Stomach (tissue), 9 donors: Measurements from ENCODE around the gene LRRC31. TPM values are rescaled to one million over a fixed set of nuclear protein-coding genes. Genes with fewer than 3 reads are reported as not detected.

ENCODE experiments used
- DNase-seq, 2 donors: peaks; one replicate each; pipeline versions ENCODE4 v3.0.0 to v3.0.0-alpha.2; 2013 to 2019
- H3K27ac ChIP-seq, 5 donors: fragments of 200-600 bp in 4 of 5; sonication (generic) in 4 of 5; one replicate each; pipeline ENCODE4 v1.5.1; 2013 to 2019; ENCODE audit warnings: mild to moderate bottlenecking in 1 of 5, moderate library complexity in 1 of 5
- H3K27me3 ChIP-seq, 3 donors: fragments of 200-600 bp; sonication (generic); one replicate each; pipeline ENCODE4 v1.5.1; 2017 to 2019; ENCODE audit warnings: mixed run types in 1 of 3
- H3K36me3 ChIP-seq, 4 donors: fragments of 200-600 bp; sonication (generic); 1 replicate in 3 of 4; 2 replicates in 1 of 4; pipeline ENCODE4 v1.5.1; 2016 to 2019
- H3K4me1 ChIP-seq, 4 donors: fragments of 200-600 bp; sonication (generic); one replicate each; pipeline ENCODE4 v1.5.1; 2016 to 2019
- H3K4me3 ChIP-seq, 4 donors: fragments of 200-600 bp; sonication (generic) in 3 of 4; one replicate each; pipeline ENCODE4 v1.5.1; 2016 to 2019; ENCODE audit warnings: mild to moderate bottlenecking in 1 of 4
- H3K9me3 ChIP-seq, 4 donors: fragments of 200-600 bp; sonication (generic); one replicate each; pipeline ENCODE4 v1.5.1; 2016 to 2019
- EP300 ChIP-seq: sonication (generic); formaldehyde crosslinking; IDR thresholded peaks from one replicate; pipeline ENCODE4 v1.6.1; 2017; ENCODE audit warnings: antibody characterized with exemption
- POLR2A ChIP-seq, 4 donors: fragments of 450-650 bp; IDR thresholded peaks; one replicate each; pipeline ENCODE4 v1.6.1; 2016; ENCODE audit warnings: antibody characterized with exemption in 4 of 4, control low read depth in 2 of 4, mild to moderate bottlenecking in 1 of 4, moderate library complexity in 1 of 4
- POLR2AphosphoS5 ChIP-seq, 3 donors: sonication (generic); formaldehyde crosslinking; IDR thresholded peaks; one replicate each; pipeline ENCODE4 v1.6.1; 2016; ENCODE audit warnings: antibody characterized with exemption in 3 of 3
- WGBS, 5 donors: extraction: QIAGEN DNeasy Blood & Tissue Kit in 3 of 5; methylation state at CpG; one replicate each; pipeline versions ENCODE4 v1.1.5 to v1.1.7; 2013 to 2018; 5-methylcytosine and 5-hydroxymethylcytosine counted together
- intact Hi-C: fragments of 100-400 bp; cut with DNase I; formaldehyde crosslinking; loops from one replicate; pipeline ENCODE4 v1.15.1; 2023; ENCODE audit warnings: low total_unique reads
- polyA plus RNA-seq, 3 donors: library from polyadenylated mRNA; stranded (reverse); fragments of 200-250 nt; gene quantifications; one replicate each; pipeline ENCODE4 v1.2.3, GENCODE V29; 2013
- total RNA-seq, 5 donors: library from RNA; depleted of rRNA; stranded (reverse); fragments of >200 nt; gene quantifications; one replicate each; pipeline versions ENCODE4 v1.1.0 to v1.2.3, GENCODE V29; 2014 to 2016
- TF ChIP-seq, protein P1 (sequence below), 7 experiments: fragments of 450-650 bp in 4 of 7; fragments of 200-600 bp in 3 of 7; sonication (generic) in 3 of 7; IDR thresholded peaks; one replicate each; pipeline ENCODE4 v1.5.1; 2016 to 2019; ENCODE audit warnings: antibody characterized with exemption in 7 of 7, control low read depth in 2 of 7, mild to moderate bottlenecking in 1 of 7
- donor health status: healthy with polysubstance abuse.
- donor health status: Bipolar disorder and iron deficiency.
- donor health status: healthy.

Gene LRRC31
- total and polyA plus RNA-seq, 8 donors, result 1.8 to 35.3 (median 9.9) TPM

DNA sequence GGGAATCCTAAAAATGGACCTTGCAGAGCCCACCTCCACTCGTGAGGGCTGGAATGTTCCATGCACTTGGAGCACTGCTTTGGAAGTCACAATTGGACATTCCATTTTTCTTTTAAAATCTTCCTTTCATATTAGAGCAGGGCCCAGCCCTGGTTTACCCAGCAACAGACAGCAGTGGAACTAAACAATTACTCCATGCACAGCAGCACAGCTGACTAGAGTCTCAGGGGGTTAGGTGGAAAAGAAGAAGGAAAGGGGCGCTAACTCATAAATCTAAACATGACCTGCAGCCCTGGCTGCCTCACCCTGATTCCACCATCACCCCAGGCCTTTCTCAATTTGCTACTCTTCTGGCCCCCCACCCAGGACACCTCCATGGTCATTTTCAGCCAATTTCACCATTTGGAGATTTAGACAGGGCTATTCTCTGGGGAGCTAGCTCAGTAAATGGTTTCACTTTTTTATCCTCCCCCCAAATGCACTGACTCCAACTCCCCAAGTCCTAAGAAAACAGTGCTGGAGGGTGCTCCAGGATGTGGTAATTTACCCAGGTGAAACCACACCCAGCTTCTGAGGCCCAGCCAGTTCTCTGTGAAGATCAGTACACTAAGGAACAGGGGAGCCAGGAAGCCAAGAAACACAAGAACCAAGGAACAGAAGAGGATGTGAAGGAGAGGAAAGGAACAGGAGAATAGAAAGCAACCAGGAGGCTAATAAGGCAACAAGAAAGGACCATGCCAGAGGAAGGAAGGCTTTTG lies 1.6 kb upstream of the LRRC31 start:
- Histone ChIP-seq H3K9me3 (no peaks in the 10 kb centered on the region), H3K4me1 (peaks cover 0 to 22% (median 12%) of the 10 kb centered on the region in 4 donors), H3K27ac (peak overlapping the region; percentile 72 to 87 (median 80)), H3K36me3 (no peaks in the 10 kb centered on the region), H3K27me3 (no peaks in the 10 kb centered on the region), H3K4me3 (no peak overlapping the region)
- WGBS, 5 donors, result 27 to 65% (median 59%) methylated on average over 2 of the region's 2 CpGs
- DNase-seq, result peak; percentile 78 to 84
- intact Hi-C loops, result no loop called here
- peak in 2 of 3 donors; percentile 29 to 59 for TF ChIP-seq POLR2AphosphoS5 (IDR thresholded peaks at IDR 0.05)
- TF ChIP-seq, protein P1, sequence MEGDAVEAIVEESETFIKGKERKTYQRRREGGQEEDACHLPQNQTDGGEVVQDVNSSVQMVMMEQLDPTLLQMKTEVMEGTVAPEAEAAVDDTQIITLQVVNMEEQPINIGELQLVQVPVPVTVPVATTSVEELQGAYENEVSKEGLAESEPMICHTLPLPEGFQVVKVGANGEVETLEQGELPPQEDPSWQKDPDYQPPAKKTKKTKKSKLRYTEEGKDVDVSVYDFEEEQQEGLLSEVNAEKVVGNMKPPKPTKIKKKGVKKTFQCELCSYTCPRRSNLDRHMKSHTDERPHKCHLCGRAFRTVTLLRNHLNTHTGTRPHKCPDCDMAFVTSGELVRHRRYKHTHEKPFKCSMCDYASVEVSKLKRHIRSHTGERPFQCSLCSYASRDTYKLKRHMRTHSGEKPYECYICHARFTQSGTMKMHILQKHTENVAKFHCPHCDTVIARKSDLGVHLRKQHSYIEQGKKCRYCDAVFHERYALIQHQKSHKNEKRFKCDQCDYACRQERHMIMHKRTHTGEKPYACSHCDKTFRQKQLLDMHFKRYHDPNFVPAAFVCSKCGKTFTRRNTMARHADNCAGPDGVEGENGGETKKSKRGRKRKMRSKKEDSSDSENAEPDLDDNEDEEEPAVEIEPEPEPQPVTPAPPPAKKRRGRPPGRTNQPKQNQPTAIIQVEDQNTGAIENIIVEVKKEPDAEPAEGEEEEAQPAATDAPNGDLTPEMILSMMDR (IDR thresholded peaks at IDR 0.05), result no peak

DNA sequence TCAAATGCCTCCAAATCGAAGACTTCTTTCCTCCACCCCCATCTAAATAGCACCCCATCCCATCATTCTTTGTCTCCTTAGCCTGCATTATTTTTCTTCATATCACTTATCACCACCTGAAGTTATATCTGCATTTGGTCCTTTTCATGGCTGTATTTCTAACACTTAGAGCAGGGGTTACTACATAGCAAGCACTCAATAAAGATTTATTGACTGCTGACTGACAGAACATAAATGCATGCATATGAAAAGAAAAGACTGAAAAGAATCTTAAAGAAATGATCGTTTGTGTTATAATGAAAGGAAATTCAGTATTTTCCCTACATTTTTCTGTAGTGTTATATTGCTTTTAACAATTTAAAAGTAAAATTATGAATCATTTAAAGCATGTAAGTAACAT lies 1.4 kb downstream of the LRRC31 start:
- H3K27me3 ChIP-seq, result no peaks in the 10 kb centered on the region
- no peak for TF ChIP-seq EP300
- TF ChIP-seq POLR2A (IDR thresholded peaks at IDR 0.05), result no peak
- TF ChIP-seq, protein P1 (IDR thresholded peaks at IDR 0.05), result no peak
- TF ChIP-seq POLR2AphosphoS5 (IDR thresholded peaks at IDR 0.05), result no peak
- no peaks in the 10 kb centered on the region for H3K9me3 ChIP-seq
- H3K4me1 ChIP-seq, result peaks cover 7 to 38% (median 18%) of the 10 kb centered on the region in 4 donors
- 69 to 85% (median 76%) methylated on average over 2 of the region's 2 CpGs for WGBS, 5 donors
- H3K27ac ChIP-seq, result peak overlapping the region in 3 of 5 donors; percentile 24 to 87 (median 80)
- DNase-seq, result no peak
- H3K4me3 ChIP-seq, result peak overlapping the region in 2 of 4 donors; percentile 18 to 38
- no peaks in the 10 kb centered on the region for H3K36me3 ChIP-seq
- intact Hi-C loops, result no loop called here

DNA sequence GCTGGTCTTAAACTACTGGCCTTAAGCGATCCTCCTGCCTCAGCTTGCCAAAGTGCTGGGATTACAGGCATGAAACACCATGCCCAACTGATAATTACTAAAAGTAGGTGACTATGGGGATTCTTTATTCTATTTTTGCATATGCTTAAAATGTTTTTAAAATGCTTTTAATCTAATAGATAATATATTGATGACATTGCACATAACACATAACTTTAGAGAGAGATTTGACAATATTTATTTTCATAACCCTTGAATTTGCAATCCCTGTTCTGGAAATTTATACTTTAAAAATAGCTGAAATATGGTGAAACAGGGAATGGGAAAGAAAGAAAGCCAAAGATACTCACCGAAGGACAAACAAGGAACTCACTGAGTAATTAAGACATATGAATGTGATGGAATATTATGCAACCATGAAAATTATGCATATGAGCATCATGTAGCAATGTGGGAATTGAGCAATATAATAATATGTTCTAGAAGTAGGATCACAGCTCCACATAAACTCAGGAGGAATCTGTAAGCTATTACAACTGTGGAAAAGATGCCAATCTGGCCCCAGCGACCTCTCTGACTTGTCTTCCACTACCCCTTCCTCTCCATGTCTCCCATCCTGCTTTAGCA lies 2.0 kb downstream of the LRRC31 start:
- intact Hi-C loops, result no loop called here
- H3K27ac ChIP-seq, result peak overlapping the region in 2 of 5 donors; percentile 24 to 87

GRCh38 chr3:169865176-169865767 lies 4.5 kb downstream of the LRRC31 start:
- H3K27ac ChIP-seq, result peak overlapping the region; percentile 29 to 55 (median 42)
- peaks cover 0 to 7% (median 0%) of the 10 kb centered on the region in 3 donors for H3K27me3 ChIP-seq
- peaks cover 0 to 20% (median 6%) of the 10 kb centered on the region in 4 donors for H3K36me3 ChIP-seq
- WGBS, 5 donors, result 47 to 65% (median 54%) methylated on average over 12 of the region's 12 CpGs
- TF ChIP-seq POLR2AphosphoS5 (IDR thresholded peaks at IDR 0.05) (no peak), POLR2A (IDR thresholded peaks at IDR 0.05) (no peak), EP300 (no peak)
- TF ChIP-seq, protein P1 (IDR thresholded peaks at IDR 0.05), result no peak
- peak in 1 of 2 donors; percentile 42 for DNase-seq
- no peaks in the 10 kb centered on the region for H3K9me3 ChIP-seq
- intact Hi-C loops, result no loop called here
- H3K4me3 ChIP-seq, result no peak overlapping the region
- H3K4me1 ChIP-seq, result peaks cover 6 to 24% (median 8%) of the 10 kb centered on the region in 4 donors

More for the DNA sequence above, 2.0 kb downstream of the LRRC31 start:
- Histone ChIP-seq H3K4me1 (peaks cover 9 to 43% (median 18%) of the 10 kb centered on the region in 4 donors), H3K9me3 (no peaks in the 10 kb centered on the region), H3K4me3 (peak overlapping the region in 1 of 4 donors; percentile 38), H3K36me3 (no peaks in the 10 kb centered on the region), H3K27me3 (no peaks in the 10 kb centered on the region)
- TF ChIP-seq, protein P1 (IDR thresholded peaks at IDR 0.05), result no peak
- no peak for TF ChIP-seq POLR2A (IDR thresholded peaks at IDR 0.05)
- TF ChIP-seq POLR2AphosphoS5 (IDR thresholded peaks at IDR 0.05), result no peak
- TF ChIP-seq EP300, result no peak
- DNase-seq, result no peak
- 93 to 95% (median 95%) methylated on average over 3 of the region's 3 CpGs for WGBS, 5 donors
